ENCODE measurements around the gene NME9.

Gene NME9

GRCh38 chr3:138282836-138283235, 46.8 kb downstream of the NME9 start:
- DNase-seq = no peak

DNA sequence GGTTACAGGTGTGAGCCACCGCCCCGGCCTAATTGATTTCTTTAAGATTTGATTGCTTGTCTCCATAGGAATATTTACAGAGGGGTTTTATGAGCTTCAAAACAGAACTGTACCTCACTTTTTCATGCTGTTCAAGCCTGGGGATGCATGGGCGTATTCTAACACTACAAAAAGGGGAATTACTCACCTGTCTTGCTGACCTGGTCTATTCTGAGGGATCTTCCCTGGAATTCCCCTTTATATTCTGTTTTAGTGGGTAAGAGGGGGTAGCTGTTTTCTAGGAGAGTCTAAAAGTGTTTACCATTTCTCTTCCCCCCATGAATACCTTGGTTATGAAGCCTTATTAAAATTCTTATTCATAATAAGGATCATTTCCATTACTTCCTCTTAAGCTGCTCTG, 48.1 kb downstream of the NME9 start:
- no peak for DNase-seq

- no peak for DNase-seq
These were observed 58.4 kb downstream of the NME9 start for GRCh38 chr3:138271189-138271794.

DNA sequence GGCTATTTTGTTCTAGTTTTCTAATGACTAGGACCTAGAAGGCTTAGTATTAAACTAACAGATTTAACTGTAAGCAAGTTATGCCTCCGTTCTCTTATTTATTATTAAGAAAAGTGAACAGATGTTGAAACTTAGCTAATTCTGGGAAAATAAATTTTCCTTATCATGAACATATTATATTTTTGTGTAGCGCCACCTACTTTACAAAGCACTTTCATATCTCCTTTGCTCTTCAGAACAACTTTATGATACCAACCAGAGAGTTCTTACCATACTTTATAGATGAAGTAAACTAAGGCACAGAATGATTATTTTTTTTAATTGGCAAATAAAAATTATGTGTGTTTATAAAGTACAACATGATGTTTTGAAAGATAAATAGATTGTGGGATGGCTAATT, 59.4 kb downstream of the NME9 start:
- no peak for DNase-seq

- DNase-seq = no peak
These were observed 62.6 kb downstream of the NME9 start for GRCh38 chr3:138267083-138267482.

- no peak for DNase-seq
These were observed 63.9 kb downstream of the NME9 start for GRCh38 chr3:138265745-138266144.

- no peak for DNase-seq
These were observed 66.5 kb downstream of the NME9 start for GRCh38 chr3:138263104-138263503.

- DNase-seq = no peak
These were observed 69.0 kb downstream of the NME9 start for GRCh38 chr3:138260611-138261010.

DNA sequence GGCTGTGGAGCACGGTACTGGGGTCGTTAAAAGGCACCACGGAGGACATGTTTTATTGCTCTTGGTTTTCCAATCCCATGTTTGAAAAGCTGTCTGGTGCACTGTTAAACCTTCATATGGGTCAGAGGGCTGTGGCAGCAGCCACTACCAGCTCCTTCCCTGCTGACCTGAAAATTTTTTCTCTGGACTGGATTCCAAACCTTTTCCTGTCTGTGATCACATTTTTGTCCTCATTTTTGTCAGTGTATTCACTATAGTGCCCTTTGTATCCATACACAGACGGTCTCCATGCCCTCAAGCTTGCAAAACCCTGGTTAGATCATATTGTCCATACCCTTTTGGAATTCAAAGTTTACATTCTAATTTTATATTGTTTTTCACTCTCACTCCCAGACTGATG, 70.5 kb downstream of the NME9 start:
- DNase-seq = no peak

DNA sequence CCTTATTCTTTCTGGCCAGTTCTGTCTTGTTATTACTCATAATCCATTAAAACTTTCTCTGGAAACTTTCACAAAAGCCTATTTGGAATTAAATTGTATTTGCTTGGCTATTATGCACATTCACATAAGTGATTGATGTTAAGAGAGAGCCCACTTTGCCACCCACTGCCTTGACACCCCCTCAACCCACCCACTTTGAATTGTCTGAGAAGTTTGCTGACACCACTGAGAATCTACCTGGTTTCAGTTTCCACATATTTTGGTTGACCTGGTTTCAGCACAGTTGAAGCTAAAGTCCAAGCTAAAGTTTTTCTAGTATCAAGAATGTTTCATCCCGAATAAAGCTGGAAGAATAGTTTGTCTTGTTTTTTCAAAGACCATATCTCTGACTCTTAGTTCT, 71.7 kb downstream of the NME9 start:
- no peak for DNase-seq

- no peak for DNase-seq
These were observed 73.6 kb downstream of the NME9 start for GRCh38 chr3:138256022-138256421.

GRCh38 chr3:138254216-138254615, 75.4 kb downstream of the NME9 start:
- DNase-seq = no peak

DNA sequence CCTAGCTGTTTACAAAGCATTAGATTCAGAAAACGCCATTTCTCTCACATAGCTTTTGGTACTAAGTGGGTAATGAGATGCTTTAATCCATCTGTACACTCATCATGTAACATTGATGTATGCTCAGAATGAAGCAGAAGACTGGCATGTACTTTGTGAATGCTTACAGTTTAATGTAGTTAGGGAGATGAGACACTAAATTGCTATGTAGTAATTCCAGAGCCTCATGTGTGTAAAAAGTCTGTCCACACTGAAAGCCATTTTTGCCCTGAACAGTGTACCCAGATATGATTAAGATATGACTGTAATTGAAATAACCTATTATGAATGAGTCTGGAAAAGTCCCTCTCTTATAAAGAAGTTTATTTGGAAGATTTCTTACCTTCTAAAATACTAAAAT, 76.0 kb downstream of the NME9 start:
- DNase-seq = no peak
